Putamen (tissue), 1 donor: Measurements from ENCODE around the gene GPRC5B.
A peak's percentile ranks its signal among the peaks of the same experiment; 100 is the strongest.

Experiments used
- DNase-seq: peaks from one replicate; pipeline ENCODE4 v3.0.0-alpha.2; 2016; ENCODE audit warnings: low spot score

The GPRC5B gene

GRCh38 chr16:19898166-19898565 is 13.5 kb upstream of the GPRC5B start:
- no peak for DNase-seq

GRCh38 chr16:19896951-19897350 is 12.3 kb upstream of the GPRC5B start:
- DNase-seq, result no peak

- DNase-seq, result no peak
Measured at GRCh38 chr16:19894586-19894985, 9.9 kb upstream of the GPRC5B start.

GRCh38 chr16:19892902-19893301 is 8.3 kb upstream of the GPRC5B start:
- no peak for DNase-seq

- DNase-seq, result no peak
Measured at GRCh38 chr16:19890901-19891300, 6.3 kb upstream of the GPRC5B start.

GRCh38 chr16:19888834-19889233 is 4.2 kb upstream of the GPRC5B start:
- no peak for DNase-seq

- peak; percentile 86 for DNase-seq
Measured at GRCh38 chr16:19886073-19886941, 1.7 kb upstream of the GPRC5B start.

- DNase-seq, result no peak
Measured at GRCh38 chr16:19885451-19886072, 914 bp upstream of the GPRC5B start.

- DNase-seq, result no peak
Measured at GRCh38 chr16:19883966-19884485, 622 bp downstream of the GPRC5B start.

GRCh38 chr16:19883296-19883965 is 1.2 kb downstream of the GPRC5B start:
- DNase-seq, result peak; percentile 93

GRCh38 chr16:19882646-19883045 is 2.0 kb downstream of the GPRC5B start:
- peak; percentile 62 for DNase-seq

- peak; percentile 76 for DNase-seq
Measured at GRCh38 chr16:19882186-19882585, 2.5 kb downstream of the GPRC5B start.

GRCh38 chr16:19881783-19882182 is 2.9 kb downstream of the GPRC5B start:
- no peak for DNase-seq

GRCh38 chr16:19881028-19881427 is 3.6 kb downstream of the GPRC5B start:
- no peak for DNase-seq

- peak; percentile 73 for DNase-seq
Measured at GRCh38 chr16:19879241-19879792, 5.3 kb downstream of the GPRC5B start.

GRCh38 chr16:19878757-19879156 is 5.9 kb downstream of the GPRC5B start:
- no peak for DNase-seq

- DNase-seq, result no peak
Measured at GRCh38 chr16:19876501-19877059, 8.1 kb downstream of the GPRC5B start.

GRCh38 chr16:19875900-19876299 is 8.7 kb downstream of the GPRC5B start:
- no peak for DNase-seq

- no peak for DNase-seq
Measured at GRCh38 chr16:19874851-19875546, 9.6 kb downstream of the GPRC5B start.

GRCh38 chr16:19874026-19874425 is 10.6 kb downstream of the GPRC5B start:
- DNase-seq, result peak; percentile 53

- peak; percentile 83 for DNase-seq
Measured at GRCh38 chr16:19872935-19873334, 11.7 kb downstream of the GPRC5B start.
